ENCODE measurements around the gene ZCCHC7.
"Not testable (repeated sequence)": the region's sequence is repeated elsewhere in the genome, so short reads cannot be mapped to it uniquely, and the experiment has no call there.

Gene ZCCHC7

GRCh38 chr9:37119907-37120842, at the start of gene ZCCHC7:
ZCCHC7 (plus strand) TSS chr9:37120574.
- peak; percentile 90 for DNase-seq (ENCODE audit: low read depth)

DNA sequence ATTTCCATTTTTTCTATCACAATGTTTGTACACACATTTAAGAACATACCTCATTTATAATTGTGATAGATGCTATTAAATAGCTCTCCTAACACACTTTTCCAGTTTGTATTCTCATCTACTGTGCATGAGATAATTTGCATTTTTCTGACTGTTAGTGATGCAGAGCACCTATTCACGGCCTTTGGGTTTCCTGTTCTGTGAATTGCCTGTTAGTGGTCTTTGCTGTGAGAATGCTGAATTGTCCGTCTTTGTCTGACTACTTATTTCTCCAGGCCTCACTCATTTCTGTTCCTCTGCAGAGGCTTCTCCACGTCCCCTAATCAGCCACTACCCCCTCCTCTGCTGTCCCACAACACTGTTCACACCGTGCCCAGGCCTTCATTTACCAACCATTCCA, 45.6 kb upstream of the ZCCHC7 start:
- not testable (repeated sequence) for DNase-seq (ENCODE audit: low read depth)

DNA sequence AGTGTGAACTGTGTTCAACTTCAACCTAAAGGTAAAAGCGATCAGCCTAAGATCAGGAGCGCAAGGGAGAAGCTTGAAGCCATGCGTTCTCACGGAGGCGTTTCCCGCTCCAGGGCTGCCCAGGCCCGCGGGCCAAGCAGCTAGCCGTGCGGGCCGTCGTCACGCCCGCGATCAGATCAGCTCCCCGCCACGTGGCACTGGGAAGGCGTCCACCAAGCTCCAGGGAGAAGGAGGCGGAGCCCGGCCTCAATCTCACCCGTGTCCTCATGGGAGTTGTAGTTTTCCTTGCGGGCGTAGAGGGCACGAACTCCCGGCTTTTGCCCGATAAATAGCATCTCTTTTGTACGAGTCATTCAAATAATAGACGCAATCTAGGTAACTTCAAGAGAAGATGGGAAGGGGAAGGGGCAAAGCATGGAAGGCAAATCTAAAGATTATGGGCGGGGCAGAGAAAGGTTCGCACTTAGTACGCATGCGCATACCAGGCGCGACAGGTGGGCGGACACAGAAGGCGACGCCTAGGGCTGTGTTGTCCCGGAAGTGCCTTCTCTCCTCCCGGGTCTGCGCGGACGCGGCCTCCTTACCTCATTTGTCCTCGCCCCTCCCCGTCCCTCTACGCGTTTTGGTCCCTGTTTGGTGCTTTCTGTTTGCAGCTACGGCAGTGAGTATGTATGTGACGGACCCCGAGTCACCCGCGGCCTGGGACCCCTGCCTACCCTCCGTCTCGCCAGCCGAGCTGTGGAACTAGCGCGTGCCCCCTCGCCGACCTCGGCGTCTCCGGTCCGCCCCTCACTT, 40.8 kb upstream of the ZCCHC7 start:
- peak; percentile 87 for DNase-seq (ENCODE audit: low read depth)

DNA sequence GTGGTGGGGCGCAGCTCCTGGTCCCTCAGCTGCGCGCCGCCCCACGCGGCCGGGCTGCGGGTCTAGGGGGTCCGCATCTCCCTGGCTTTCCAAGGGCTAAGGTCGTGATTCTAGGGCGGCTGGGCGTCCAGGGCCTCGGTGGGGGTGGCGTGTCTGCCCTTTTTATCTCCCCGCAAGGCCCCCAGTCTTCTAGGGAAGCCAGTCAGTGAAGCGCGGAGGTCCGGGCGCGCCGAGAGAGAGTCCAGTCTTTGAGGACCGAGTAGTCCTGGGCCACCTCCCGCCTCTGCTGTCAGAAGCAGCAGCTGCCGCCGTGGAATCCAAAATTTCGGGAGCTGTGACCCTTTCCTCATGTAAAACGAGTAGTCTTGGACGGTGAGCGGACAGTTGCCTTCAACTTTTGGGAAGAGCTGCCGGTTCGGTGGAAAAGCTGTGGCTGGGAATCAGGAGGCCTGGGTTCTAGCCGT, 40.2 kb upstream of the ZCCHC7 start:
- DNase-seq (ENCODE audit: low read depth), result peak; percentile 11

DNA sequence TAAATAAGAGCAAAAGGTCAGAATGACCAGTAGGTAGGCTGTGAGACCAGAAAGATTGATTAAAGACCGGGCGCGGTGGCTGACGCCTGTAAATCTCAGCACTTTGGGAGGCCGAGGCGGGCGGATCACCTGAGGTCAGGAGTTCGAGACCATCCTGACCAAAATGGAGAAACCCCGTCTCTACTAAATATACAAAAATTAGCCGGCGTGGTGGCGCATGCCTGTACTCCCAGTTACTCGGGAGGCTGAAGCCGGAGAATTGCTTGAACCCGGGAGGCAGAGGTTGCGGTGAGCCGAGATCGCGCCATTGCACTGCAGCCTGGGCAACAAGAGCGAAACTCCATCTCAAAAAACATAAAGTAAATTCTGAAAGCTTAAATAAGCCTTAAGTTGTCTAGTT, 38.9 kb upstream of the ZCCHC7 start:
- DNase-seq (ENCODE audit: low read depth), result not testable (repeated sequence)

DNA sequence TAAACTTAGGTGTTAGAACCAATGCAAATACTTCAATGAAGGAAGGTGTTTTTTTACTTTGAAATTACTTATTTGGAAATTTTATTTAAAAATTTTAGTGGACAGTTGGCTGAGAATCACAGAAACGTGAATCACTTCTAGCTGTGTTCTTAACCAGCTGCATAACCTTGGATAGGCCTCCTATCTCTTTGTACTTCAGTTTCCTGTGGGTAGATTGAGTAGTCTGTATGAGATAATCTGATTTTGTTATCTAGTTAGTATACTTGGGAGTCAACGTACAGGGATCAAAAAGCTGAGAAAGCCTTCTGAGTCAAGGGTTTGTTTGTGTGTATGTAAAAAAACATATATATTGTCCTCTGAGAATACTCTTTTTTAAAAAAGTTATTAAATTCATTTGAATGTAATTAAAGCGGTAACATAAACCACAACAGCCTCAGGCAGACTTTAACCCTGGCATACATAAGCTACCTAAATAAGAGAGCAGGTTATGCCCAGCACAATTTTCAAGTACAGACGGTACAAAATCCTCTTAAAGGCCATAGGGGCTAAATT, 38.1 kb upstream of the ZCCHC7 start:
- DNase-seq (ENCODE audit: low read depth), result peak; percentile 40

- no peak for DNase-seq (ENCODE audit: low read depth)
Measured at GRCh38 chr9:37083654-37084053, 36.7 kb upstream of the ZCCHC7 start.

GRCh38 chr9:37085233-37085632, 35.1 kb upstream of the ZCCHC7 start:
- no peak for DNase-seq (ENCODE audit: low read depth)

- not testable (repeated sequence) for DNase-seq (ENCODE audit: low read depth)
Measured at GRCh38 chr9:37092714-37093295, 27.6 kb upstream of the ZCCHC7 start.

DNA sequence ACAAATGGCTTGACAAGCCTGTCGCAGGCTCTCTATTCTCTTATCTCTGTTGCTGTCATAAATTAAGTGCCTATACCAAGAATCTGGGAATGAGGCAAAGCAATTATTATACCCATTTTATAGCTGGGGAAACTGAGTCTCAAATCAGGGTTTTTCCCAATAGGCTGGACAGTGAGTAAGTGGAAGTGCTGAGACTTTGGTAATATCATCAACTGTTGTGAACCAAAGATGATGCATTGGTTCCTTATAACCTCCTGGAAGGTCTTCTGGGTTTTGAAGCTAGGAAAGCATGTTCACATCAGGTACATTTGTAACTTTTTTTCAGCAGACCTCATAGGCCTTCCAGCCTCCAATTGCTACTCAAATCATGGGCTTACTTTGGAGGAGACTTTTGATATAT, 25.6 kb upstream of the ZCCHC7 start:
- no peak for DNase-seq (ENCODE audit: low read depth)

- DNase-seq (ENCODE audit: low read depth), result no peak
Measured at GRCh38 chr9:37096628-37097027, 23.7 kb upstream of the ZCCHC7 start.

GRCh38 chr9:37097294-37097693, 23.1 kb upstream of the ZCCHC7 start:
- no peak for DNase-seq (ENCODE audit: low read depth)

GRCh38 chr9:37100327-37100726, 20.0 kb upstream of the ZCCHC7 start:
- DNase-seq (ENCODE audit: low read depth), result peak; percentile 6

- no peak for DNase-seq (ENCODE audit: low read depth)
Measured at GRCh38 chr9:37100741-37101140, 19.6 kb upstream of the ZCCHC7 start.

DNA sequence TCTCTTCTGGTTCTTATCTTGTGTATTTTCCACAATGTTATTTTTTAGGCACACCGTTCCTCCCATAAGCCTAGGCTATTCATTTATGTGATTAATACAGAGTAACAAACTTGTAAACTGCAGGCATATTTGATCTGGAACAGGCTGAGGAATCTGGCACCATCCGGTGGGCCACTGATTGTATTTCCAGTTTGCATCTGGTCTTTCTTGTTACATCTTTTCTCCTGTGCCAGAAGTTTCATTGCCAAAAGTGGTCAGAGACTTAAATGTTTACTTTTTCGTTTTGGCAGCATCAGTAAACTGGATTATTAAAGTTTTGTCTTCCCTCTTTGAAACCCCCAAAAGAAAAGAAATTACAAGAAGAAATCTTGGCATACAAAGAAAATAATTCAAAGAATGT, 17.9 kb upstream of the ZCCHC7 start:
- no peak for DNase-seq (ENCODE audit: low read depth)

GRCh38 chr9:37104183-37104889, 16.0 kb upstream of the ZCCHC7 start:
- DNase-seq (ENCODE audit: low read depth), result peak; percentile 88

- DNase-seq (ENCODE audit: low read depth), result no peak
Measured at GRCh38 chr9:37105234-37105633, 15.1 kb upstream of the ZCCHC7 start.

- no peak for DNase-seq (ENCODE audit: low read depth)
Measured at GRCh38 chr9:37107701-37108100, 12.7 kb upstream of the ZCCHC7 start.

DNA sequence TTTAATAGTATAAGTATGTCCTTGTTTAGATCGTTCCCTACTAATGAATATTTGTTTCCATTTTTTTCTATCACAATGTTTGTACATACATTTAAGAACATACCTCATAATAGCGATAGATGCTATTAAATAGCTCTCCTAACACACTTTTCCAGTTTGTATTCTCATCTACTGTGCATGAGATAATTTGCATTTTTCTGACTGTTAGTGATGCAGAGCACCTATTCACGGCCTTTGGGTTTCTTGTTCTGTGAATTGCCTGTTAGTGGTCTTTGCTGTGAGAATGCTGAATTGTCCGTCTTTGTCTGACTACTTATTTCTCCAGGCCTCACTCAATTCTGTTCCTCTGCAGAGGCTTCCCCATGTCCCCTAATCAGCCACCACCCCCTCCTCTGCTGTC, 5.9 kb upstream of the ZCCHC7 start:
- DNase-seq (ENCODE audit: low read depth), result not testable (repeated sequence)

DNA sequence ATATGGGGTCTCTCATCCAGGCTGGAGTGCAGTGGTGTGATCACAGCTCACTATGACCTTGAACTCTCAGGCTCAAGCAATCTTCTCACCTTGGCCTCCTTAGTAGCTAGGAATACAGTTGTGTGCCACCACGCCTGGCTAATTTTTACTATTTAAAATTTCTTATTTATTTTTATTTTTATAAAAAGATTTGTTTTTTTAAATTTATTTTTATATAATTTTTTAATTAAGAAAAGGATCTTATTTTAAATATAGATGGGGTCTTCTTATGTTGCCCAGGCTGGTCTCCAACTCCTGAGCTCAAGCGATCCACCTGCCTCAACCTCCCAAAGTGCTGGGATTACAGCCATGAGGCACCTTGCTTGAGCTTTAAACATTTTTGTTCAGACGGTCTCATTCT, 2.4 kb upstream of the ZCCHC7 start:
- DNase-seq (ENCODE audit: low read depth), result no peak

- no peak for DNase-seq (ENCODE audit: low read depth)
Measured at GRCh38 chr9:37119360-37119759, 1.0 kb upstream of the ZCCHC7 start.
